HCT116 (cell line): ENCODE measurements around the gene ANKLE2. TPM values are rescaled to one million over a fixed set of nuclear protein-coding genes. Genes with fewer than 3 reads are reported as not detected.

Experiments used
- ATAC-seq: fragments of 200-7000 bp; cut with Tn5 transposase; 2 replicates; pipeline ENCODE4 v1.9.1; 2020; ENCODE audit warnings: mild to moderate bottlenecking, moderate library complexity
- BruUV-seq: library from RNA; stranded (reverse); fragments of 400-500 nt; replicated peaks from 2 replicates; lab custom pipeline; 2021; lab: Mats Ljungman, UMichigan
- CTCF ChIA-PET: fragments of 300-600 bp; sonication (Branson Sonifier 250); formaldehyde crosslinking; loops from one replicate; lab custom pipeline; 2021; ENCODE audit warnings: antibody characterized with exemption; lab: Charles Lee
- POLR2A ChIA-PET: fragments of 300-600, 350-600 bp; sonication (Branson Sonifier 250); formaldehyde crosslinking; loops from one replicate; lab custom pipeline; 2021; ENCODE audit warnings: antibody characterized with exemption; lab: Charles Lee
- RAD21 ChIA-PET, 2 experiments: fragments of 300-600 bp; sonication (Branson Sonifier 250); formaldehyde crosslinking; loops; one replicate each; lab custom pipeline; 2023; ENCODE audit warnings: low total read pairs in 2 of 2; ENCODE audit not compliant: uncharacterized antibody in 2 of 2, unreplicated experiment in 2 of 2, low non-redundant PET in 1 of 2; lab: Charles Lee
- DNase-seq: peaks from one replicate; pipeline ENCODE4 v3.0.0-alpha.2; 2010; ENCODE audit warnings: low read depth, low spot score
- H2AFZ ChIP-seq: fragments of 200-600 bp; shearing (Covaris generic), sonication (generic); 2 replicates; pipeline ENCODE4 v1.6.1; 2017; ENCODE audit warnings: low read depth, mixed run types, mixed read lengths, antibody characterized with exemption, low read length; ENCODE audit not compliant: poor library complexity, severe bottlenecking
- H3K27ac ChIP-seq: 2 replicates; pipeline ENCODE4 v1.5.1; 2012; ENCODE audit warnings: low read depth, low read length
- H3K27me3 ChIP-seq: fragments of 200-600 bp; sonication (generic); 2 replicates; pipeline ENCODE4 v1.6.1; 2016; ENCODE audit warnings: mixed run types, low read length, mixed read lengths; ENCODE audit not compliant: insufficient read depth
- H3K36me3 ChIP-seq, 2 experiments: fragments of 200-500 bp in 1 of 2; fragments of 200-600 bp in 1 of 2; sonication (Bioruptor generic) in 1 of 2; sonication (generic) in 1 of 2; 2 replicates each; pipeline versions ENCODE4 v1.5.1 to v1.6.1; 2014 to 2016; ENCODE audit warnings: low read length in 2 of 2, inconsistent platforms in 1 of 2, mixed read lengths in 1 of 2, mixed run types in 1 of 2; ENCODE audit not compliant: insufficient read depth in 2 of 2, control insufficient read depth in 1 of 2
- H3K4me1 ChIP-seq, 2 experiments: fragments of 200-600 bp in 1 of 2; sonication (generic) in 1 of 2; 2 replicates each; pipeline versions ENCODE4 v1.5.1 to v1.6.1; 2012 to 2017; ENCODE audit warnings: low read length in 2 of 2, inconsistent platforms in 1 of 2, mild to moderate bottlenecking in 1 of 2, mixed read lengths in 1 of 2, mixed run types in 1 of 2, moderate library complexity in 1 of 2; ENCODE audit not compliant: insufficient read depth in 2 of 2, control insufficient read depth in 1 of 2
- H3K4me2 ChIP-seq: fragments of 200-600 bp; sonication (generic); 2 replicates; pipeline ENCODE4 v1.6.1; 2017; ENCODE audit warnings: mixed run types, low read length, mixed read lengths
- H3K4me3 ChIP-seq, 2 experiments: fragments of 200-600 bp in 1 of 2; sonication (generic) in 1 of 2; replicated peaks in 1 of 2; 2 replicates each; pipeline ENCODE4 v1.5.1; 2011 to 2016; ENCODE audit warnings: low read length in 2 of 2, control low read depth in 1 of 2, low read depth in 1 of 2, mild to moderate bottlenecking in 1 of 2, mixed read lengths in 1 of 2, mixed run types in 1 of 2
- H3K79me2 ChIP-seq: fragments of 200-600 bp; sonication (generic); 2 replicates; pipeline ENCODE4 v1.6.1; 2017; ENCODE audit warnings: mild to moderate bottlenecking, mixed run types, low read length, moderate library complexity, mixed read lengths; ENCODE audit not compliant: insufficient read depth
- H3K9ac ChIP-seq: fragments of 200-600 bp; sonication (generic); 2 replicates; pipeline ENCODE4 v1.6.1; 2016; ENCODE audit warnings: low read length, mixed read lengths
- H3K9me2 ChIP-seq: fragments of 200-600 bp; sonication (generic), shearing (Covaris generic); 2 replicates; pipeline ENCODE4 v1.6.1; 2017; ENCODE audit warnings: mixed run types, mild to moderate bottlenecking, moderate library complexity; ENCODE audit not compliant: insufficient read depth
- H3K9me3 ChIP-seq, 2 experiments: fragments of 200-500 bp in 1 of 2; fragments of 200-600 bp in 1 of 2; sonication (Bioruptor generic) in 1 of 2; sonication (generic) in 1 of 2; 2 replicates each; pipeline ENCODE4 v1.6.1; 2014 to 2017; ENCODE audit warnings: low read length in 2 of 2, mixed read lengths in 2 of 2, inconsistent platforms in 1 of 2, low read depth in 1 of 2, mild to moderate bottlenecking in 1 of 2, mixed run types in 1 of 2, moderate library complexity in 1 of 2; ENCODE audit not compliant: control insufficient read depth in 1 of 2, insufficient read depth in 1 of 2
- H4K20me1 ChIP-seq: fragments of 200-600 bp; sonication (generic), shearing (Covaris generic); 2 replicates; pipeline ENCODE4 v1.6.1; 2017; ENCODE audit warnings: mixed run types, mild to moderate bottlenecking, moderate library complexity; ENCODE audit not compliant: insufficient read depth
- CEBPB ChIP-seq: IDR thresholded peaks from 2 replicates; pipeline ENCODE4 v1.6.1; 2012; ENCODE audit warnings: low read depth
- EGR1 ChIP-seq: IDR thresholded peaks from 2 replicates; pipeline ENCODE4 v1.6.1; 2012; ENCODE audit warnings: low read depth
- EZH2 ChIP-seq: fragments of 200-600 bp; sonication (generic); IDR thresholded peaks from 2 replicates; pipeline ENCODE4 v1.6.1; 2017; ENCODE audit warnings: antibody characterized with exemption, mixed run types
- EZH2phosphoT487 ChIP-seq: fragments of 200-600 bp; IDR thresholded peaks from 2 replicates; pipeline ENCODE4 v1.6.1; 2018; ENCODE audit warnings: antibody characterized with exemption, borderline replicate concordance
- POLR2A ChIP-seq: IDR thresholded peaks from 2 replicates; pipeline ENCODE4 v1.7.0; 2011; ENCODE audit warnings: borderline replicate concordance; ENCODE audit not compliant: insufficient read depth, insufficient read length; ENCODE audit errors: extremely low read depth
- POLR2AphosphoS5 ChIP-seq: IDR thresholded peaks from 2 replicates; pipeline ENCODE4 v1.6.1; 2011; ENCODE audit warnings: mild to moderate bottlenecking, low read depth, low read length, moderate library complexity
- RAD21 ChIP-seq: IDR thresholded peaks from 2 replicates; pipeline ENCODE4 v1.6.1; 2012; ENCODE audit warnings: low read depth, mild to moderate bottlenecking
- SP1 ChIP-seq: IDR thresholded peaks from 2 replicates; pipeline ENCODE4 v1.6.1; 2012; ENCODE audit warnings: low read depth
- SRF ChIP-seq: IDR thresholded peaks from 2 replicates; pipeline ENCODE4 v1.6.1; 2012; ENCODE audit warnings: low read depth
- TCF7L2 ChIP-seq: IDR thresholded peaks from 2 replicates; pipeline ENCODE4 v1.7.0; 2011; ENCODE audit warnings: borderline replicate concordance, inconsistent platforms; ENCODE audit not compliant: insufficient read depth, insufficient read length; ENCODE audit errors: extremely low read depth
- ZFX ChIP-seq: fragments of 450-650 bp; IDR thresholded peaks from 2 replicates; pipeline ENCODE4 v1.6.1; 2017
- intact Hi-C: fragments of 100-400 bp; cut with micrococcal nuclease; formaldehyde crosslinking; loops from 2 replicates; pipeline ENCODE4 v1.10.0; 2022
- total RNA-seq: library from RNA; stranded (reverse); gene quantifications from one replicate; pipeline ENCODE4 v1.2.1, GENCODE V29; 2021; ENCODE audit not compliant: unreplicated experiment
- TF ChIP-seq, protein P1 (sequence below): IDR thresholded peaks from 2 replicates; pipeline ENCODE4 v1.6.1; 2011; ENCODE audit warnings: mild to moderate bottlenecking, low read length, moderate library complexity; ENCODE audit not compliant: insufficient replicate concordance; ENCODE audit errors: extremely low read depth

ANKLE2 gene
- total RNA-seq, 1 experiment from 2014 or later = 68.8 TPM

DNA sequence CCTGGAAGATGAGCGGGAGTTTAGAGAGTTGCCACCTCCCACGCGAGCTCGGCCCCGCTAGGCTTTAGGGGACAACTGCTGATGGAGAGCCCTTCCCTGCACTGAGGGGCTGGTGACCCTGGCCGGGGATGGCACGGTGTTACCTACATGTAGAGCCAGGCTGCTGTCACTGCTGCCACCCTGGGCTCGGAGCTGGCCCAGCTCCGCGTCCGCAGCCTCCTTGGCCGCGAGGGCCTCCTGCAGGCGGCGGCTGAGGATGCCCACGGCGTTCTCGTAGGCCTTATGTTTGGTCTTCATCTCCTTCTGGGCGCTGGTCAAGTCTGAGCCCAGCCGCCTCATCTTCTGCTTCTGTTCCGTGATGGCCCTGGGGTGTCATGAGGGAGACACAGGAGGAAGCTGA lies 24.6 kb upstream of the ANKLE2 start:
- no peaks in the 10 kb centered on the region for H3K9me3 ChIP-seq
- intact Hi-C loops = no loop called here
- no TSS peak for BruUV-seq
- H2AFZ ChIP-seq = no peak overlapping the region
- TF ChIP-seq SP1 (no peak), EGR1 (no peak), EZH2 (no peak), TCF7L2 (no peak), ZFX (no peak), EZH2phosphoT487 (no peak), SRF (no peak), CEBPB (no peak), RAD21 (no peak), POLR2A (no peak), POLR2AphosphoS5 (no peak)
- TF ChIP-seq, protein P1, sequence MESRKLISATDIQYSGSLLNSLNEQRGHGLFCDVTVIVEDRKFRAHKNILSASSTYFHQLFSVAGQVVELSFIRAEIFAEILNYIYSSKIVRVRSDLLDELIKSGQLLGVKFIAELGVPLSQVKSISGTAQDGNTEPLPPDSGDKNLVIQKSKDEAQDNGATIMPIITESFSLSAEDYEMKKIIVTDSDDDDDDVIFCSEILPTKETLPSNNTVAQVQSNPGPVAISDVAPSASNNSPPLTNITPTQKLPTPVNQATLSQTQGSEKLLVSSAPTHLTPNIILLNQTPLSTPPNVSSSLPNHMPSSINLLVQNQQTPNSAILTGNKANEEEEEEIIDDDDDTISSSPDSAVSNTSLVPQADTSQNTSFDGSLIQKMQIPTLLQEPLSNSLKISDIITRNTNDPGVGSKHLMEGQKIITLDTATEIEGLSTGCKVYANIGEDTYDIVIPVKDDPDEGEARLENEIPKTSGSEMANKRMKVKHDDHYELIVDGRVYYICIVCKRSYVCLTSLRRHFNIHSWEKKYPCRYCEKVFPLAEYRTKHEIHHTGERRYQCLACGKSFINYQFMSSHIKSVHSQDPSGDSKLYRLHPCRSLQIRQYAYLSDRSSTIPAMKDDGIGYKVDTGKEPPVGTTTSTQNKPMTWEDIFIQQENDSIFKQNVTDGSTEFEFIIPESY = no peak
- DNase-seq (no peak), ATAC-seq (no peak)
- no peaks in the 10 kb centered on the region for H3K4me1 ChIP-seq
- H3K9ac ChIP-seq = no peak overlapping the region
- no peak overlapping the region for H3K27ac ChIP-seq
- CTCF ChIA-PET = no interaction called here
- no peaks in the 10 kb centered on the region for H3K79me2 ChIP-seq
- no peak overlapping the region for H3K4me3 ChIP-seq
- no peaks in the 10 kb centered on the region for H3K9me2 ChIP-seq
- no peak overlapping the region for H3K4me2 ChIP-seq
- POLR2A ChIA-PET = no interaction called here
- RAD21 ChIA-PET = no interaction called here
- peaks cover 7 to 8% of the 10 kb centered on the region in 2 experiments; a peak in 3 of 4 replicates for H3K36me3 ChIP-seq
- H4K20me1 ChIP-seq = no peaks in the 10 kb centered on the region
- H3K27me3 ChIP-seq = no peaks in the 10 kb centered on the region
